ENCODE data around the gene C10orf71. TPM values are rescaled to one million over a fixed set of nuclear protein-coding genes. Genes with fewer than 3 reads are reported as not detected.

Gene C10orf71
- total RNA-seq, 3 donors from 2014 or later, result not detected

GRCh38 chr10:49282306-49282705 is 16.7 kb upstream of the C10orf71 start:
- Histone ChIP-seq H3K27ac (no peak overlapping the region), H3K4me3 (no peak overlapping the region), H3K36me3 (no peaks in the 10 kb centered on the region), H3K4me1 (no peaks in the 10 kb centered on the region), H3K9me3 (no peaks in the 10 kb centered on the region), H3K27me3 (peaks cover 0 to 3% of the 10 kb centered on the region in 2 donors)
- TF ChIP-seq POLR2AphosphoS5 (IDR thresholded peaks at IDR 0.05), result no peak
- TF ChIP-seq, protein P1, sequence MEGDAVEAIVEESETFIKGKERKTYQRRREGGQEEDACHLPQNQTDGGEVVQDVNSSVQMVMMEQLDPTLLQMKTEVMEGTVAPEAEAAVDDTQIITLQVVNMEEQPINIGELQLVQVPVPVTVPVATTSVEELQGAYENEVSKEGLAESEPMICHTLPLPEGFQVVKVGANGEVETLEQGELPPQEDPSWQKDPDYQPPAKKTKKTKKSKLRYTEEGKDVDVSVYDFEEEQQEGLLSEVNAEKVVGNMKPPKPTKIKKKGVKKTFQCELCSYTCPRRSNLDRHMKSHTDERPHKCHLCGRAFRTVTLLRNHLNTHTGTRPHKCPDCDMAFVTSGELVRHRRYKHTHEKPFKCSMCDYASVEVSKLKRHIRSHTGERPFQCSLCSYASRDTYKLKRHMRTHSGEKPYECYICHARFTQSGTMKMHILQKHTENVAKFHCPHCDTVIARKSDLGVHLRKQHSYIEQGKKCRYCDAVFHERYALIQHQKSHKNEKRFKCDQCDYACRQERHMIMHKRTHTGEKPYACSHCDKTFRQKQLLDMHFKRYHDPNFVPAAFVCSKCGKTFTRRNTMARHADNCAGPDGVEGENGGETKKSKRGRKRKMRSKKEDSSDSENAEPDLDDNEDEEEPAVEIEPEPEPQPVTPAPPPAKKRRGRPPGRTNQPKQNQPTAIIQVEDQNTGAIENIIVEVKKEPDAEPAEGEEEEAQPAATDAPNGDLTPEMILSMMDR (IDR thresholded peaks at IDR 0.05), result no peak
- TF ChIP-seq POLR2A (IDR thresholded peaks at IDR 0.05), result no peak
- intact Hi-C loops (cut with DNase I; ENCODE audit: low total_unique reads), result no loop called here
- no peak for DNase-seq (ENCODE audit: low spot score in 2 of 2)

GRCh38 chr10:49282879-49283341 is 16.1 kb upstream of the C10orf71 start:
- H3K4me1 ChIP-seq, result no peaks in the 10 kb centered on the region
- H3K27me3 ChIP-seq, result peaks cover 0 to 3% of the 10 kb centered on the region in 2 donors
- no peak overlapping the region for H3K4me3 ChIP-seq
- H3K36me3 ChIP-seq, result no peaks in the 10 kb centered on the region
- TF ChIP-seq POLR2A (IDR thresholded peaks at IDR 0.05), result no peak
- no peak for TF ChIP-seq POLR2AphosphoS5 (IDR thresholded peaks at IDR 0.05)
- TF ChIP-seq, protein P1 (IDR thresholded peaks at IDR 0.05), result no peak
- intact Hi-C loops (cut with DNase I; ENCODE audit: low total_unique reads), result no loop called here
- DNase-seq (ENCODE audit: low spot score in 2 of 2), result no peak
- H3K27ac ChIP-seq, result no peak overlapping the region
- H3K9me3 ChIP-seq, result no peaks in the 10 kb centered on the region

DNA sequence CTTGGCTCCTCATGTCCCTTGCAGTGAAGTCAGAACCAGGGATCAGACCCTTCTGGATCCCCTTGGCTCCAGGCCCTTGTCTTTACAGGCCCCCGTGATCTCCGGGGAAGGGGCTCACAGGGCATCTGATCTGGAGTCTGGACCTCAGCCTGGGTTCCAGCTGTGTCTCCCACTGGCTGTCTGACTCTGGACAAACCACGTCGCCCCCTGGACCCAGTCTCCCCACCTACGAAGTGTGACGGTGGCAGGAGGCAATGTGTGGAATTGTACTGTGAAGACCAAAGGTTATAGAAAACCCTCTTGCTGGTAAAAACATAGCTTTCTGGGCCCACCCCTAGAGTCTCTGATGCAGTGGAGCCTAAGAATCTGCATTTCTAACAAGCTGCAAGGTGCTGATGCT is 15.5 kb upstream of the C10orf71 start:
- Histone ChIP-seq H3K9me3 (no peaks in the 10 kb centered on the region), H3K4me3 (no peak overlapping the region), H3K4me1 (no peaks in the 10 kb centered on the region), H3K36me3 (no peaks in the 10 kb centered on the region), H3K27me3 (peaks cover 0 to 3% of the 10 kb centered on the region in 2 donors), H3K27ac (no peak overlapping the region)
- intact Hi-C loops (cut with DNase I; ENCODE audit: low total_unique reads), result no loop called here
- TF ChIP-seq POLR2A (IDR thresholded peaks at IDR 0.05) (no peak), POLR2AphosphoS5 (IDR thresholded peaks at IDR 0.05) (no peak)
- TF ChIP-seq, protein P1 (IDR thresholded peaks at IDR 0.05), result no peak
- DNase-seq (ENCODE audit: low spot score in 2 of 2), result no peak

- DNase-seq (ENCODE audit: low spot score in 2 of 2), result no peak
- H3K36me3 ChIP-seq, result no peaks in the 10 kb centered on the region
- H3K9me3 ChIP-seq, result no peaks in the 10 kb centered on the region
- intact Hi-C loops (cut with DNase I; ENCODE audit: low total_unique reads), result no loop called here
- peaks cover 0 to 3% of the 10 kb centered on the region in 2 donors for H3K27me3 ChIP-seq
- H3K27ac ChIP-seq, result no peak overlapping the region
- TF ChIP-seq, protein P1 (IDR thresholded peaks at IDR 0.05), result no peak
- TF ChIP-seq POLR2AphosphoS5 (IDR thresholded peaks at IDR 0.05), result no peak
- no peak for TF ChIP-seq POLR2A (IDR thresholded peaks at IDR 0.05)
- H3K4me1 ChIP-seq, result no peaks in the 10 kb centered on the region
- H3K4me3 ChIP-seq, result no peak overlapping the region
Observed at GRCh38 chr10:49284356-49284755, 14.6 kb upstream of the C10orf71 start.

DNA sequence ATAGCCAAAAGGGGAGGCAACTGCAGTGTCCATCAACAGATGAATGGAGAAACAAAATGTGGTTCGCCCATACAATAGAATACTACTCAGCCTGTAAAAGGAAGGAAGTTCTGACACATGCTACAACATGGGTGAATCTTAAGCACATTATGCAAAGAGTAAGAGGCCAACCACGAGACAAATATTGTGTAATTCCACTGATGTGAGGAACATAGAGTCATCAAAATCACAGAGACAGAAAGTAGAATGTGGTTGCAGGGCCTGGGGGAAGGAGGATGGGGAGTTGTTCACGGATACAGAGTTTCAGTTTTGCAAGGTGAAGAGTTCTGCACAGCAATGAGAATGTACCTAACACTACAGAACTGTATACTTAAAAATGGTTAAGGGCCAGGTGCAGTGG is 13.7 kb upstream of the C10orf71 start:
- H3K36me3 ChIP-seq, result no peaks in the 10 kb centered on the region
- TF ChIP-seq, protein P1 (IDR thresholded peaks at IDR 0.05), result no peak
- TF ChIP-seq POLR2A (IDR thresholded peaks at IDR 0.05) (no peak), POLR2AphosphoS5 (IDR thresholded peaks at IDR 0.05) (no peak)
- H3K27me3 ChIP-seq, result peaks cover 0 to 3% of the 10 kb centered on the region in 2 donors
- H3K9me3 ChIP-seq, result no peaks in the 10 kb centered on the region
- H3K4me1 ChIP-seq, result no peaks in the 10 kb centered on the region
- DNase-seq (ENCODE audit: low spot score in 2 of 2), result no peak
- intact Hi-C loops (cut with DNase I; ENCODE audit: low total_unique reads), result no loop called here
- no peak overlapping the region for H3K4me3 ChIP-seq
- H3K27ac ChIP-seq, result no peak overlapping the region

All from breast epithelium (tissue), 4 donors.